DND-41 (cell line): ENCODE results near the gene ACER3.
"Not testable (repeated sequence)": the region's sequence is repeated elsewhere in the genome, so short reads cannot be mapped to it uniquely, and the experiment has no call there.

Experiments used
- ATAC-seq: fragments of 200-7000 bp; cut with Tn5 transposase; 3 replicates; pipeline ENCODE4 v1.9.1; 2021; ENCODE audit warnings: low read depth; ENCODE audit not compliant: insufficient read depth
- DNase-seq: peaks from one replicate; pipeline ENCODE4 v3.0.0-alpha.2; 2020
- H2AFZ ChIP-seq: 2 replicates; pipeline ENCODE4 v1.6.0; 2012; ENCODE audit warnings: low read depth, low read length
- H3K27ac ChIP-seq: 2 replicates; pipeline ENCODE4 v1.5.1; 2012; ENCODE audit warnings: low read length, inconsistent platforms
- H3K27me3 ChIP-seq: fragments of 200-600 bp; sonication (generic); 2 replicates; pipeline ENCODE4 v1.6.0; 2012; ENCODE audit warnings: low read length, mild to moderate bottlenecking, inconsistent platforms; ENCODE audit not compliant: insufficient read depth, poor library complexity
- H3K36me3 ChIP-seq: 2 replicates; pipeline ENCODE4 v1.5.1; 2012; ENCODE audit warnings: low read length, inconsistent platforms; ENCODE audit not compliant: insufficient read depth
- H3K4me1 ChIP-seq: 2 replicates; pipeline ENCODE4 v1.5.1; 2012; ENCODE audit warnings: mild to moderate bottlenecking, low read length; ENCODE audit not compliant: insufficient read depth
- H3K4me2 ChIP-seq: 2 replicates; pipeline ENCODE4 v1.6.0; 2012; ENCODE audit warnings: mild to moderate bottlenecking, moderate library complexity, low read length, inconsistent platforms; ENCODE audit not compliant: insufficient read depth
- H3K4me3 ChIP-seq, 2 experiments: fragments of 200-600 bp in 1 of 2; shearing (Covaris generic) in 1 of 2; 2 replicates each; pipeline ENCODE4 v1.5.1; 2012 to 2016; ENCODE audit warnings: inconsistent platforms in 2 of 2, low read length in 2 of 2, mild to moderate bottlenecking in 2 of 2, low read depth in 1 of 2, moderate library complexity in 1 of 2
- H3K79me2 ChIP-seq: 2 replicates; pipeline ENCODE4 v1.6.0; 2012; ENCODE audit warnings: low read length, inconsistent platforms; ENCODE audit not compliant: insufficient read depth
- H3K9ac ChIP-seq: 2 replicates; pipeline ENCODE4 v1.6.0; 2012; ENCODE audit warnings: low read depth, mild to moderate bottlenecking, inconsistent platforms, low read length, moderate library complexity
- H3K9me3 ChIP-seq: 2 replicates; pipeline ENCODE4 v1.5.1; 2012; ENCODE audit warnings: low read length, moderate library complexity, mild to moderate bottlenecking, inconsistent platforms; ENCODE audit not compliant: insufficient read depth, severe bottlenecking
- H4K20me1 ChIP-seq: 2 replicates; pipeline ENCODE4 v1.6.0; 2012; ENCODE audit warnings: low read length; ENCODE audit not compliant: insufficient read depth
- CTCF ChIP-seq: IDR thresholded peaks from 2 replicates; pipeline ENCODE4 v1.5.1; 2012; ENCODE audit warnings: borderline replicate concordance, low read length, moderate library complexity, mild to moderate bottlenecking; ENCODE audit not compliant: poor library complexity, severe bottlenecking; ENCODE audit errors: extremely low read depth
- EZH2 ChIP-seq: IDR thresholded peaks from 3 replicates; pipeline ENCODE4 v1.6.1; 2012; ENCODE audit warnings: borderline replicate concordance, low read depth, mild to moderate bottlenecking, moderate library complexity, low read length, inconsistent platforms; ENCODE audit not compliant: severe bottlenecking

The ACER3 gene

GRCh38 chr11:76860539-76861475 lies at the start of gene ACER3:
TSS of gene ACER3 (plus strand) at chr11:76860918. CDS start at chr11:76860977, 59 bp downstream.
- H3K9me3 ChIP-seq: no peaks in the 10 kb centered on the region
- H3K79me2 ChIP-seq: peaks cover 10% of the 10 kb centered on the region
- peak; percentile 93 for ATAC-seq
- H3K27ac ChIP-seq: peak within 1 kb of the TSS; percentile 65
- H2AFZ ChIP-seq: peak within 1 kb of the TSS; percentile 92
- TF ChIP-seq CTCF (no peak), EZH2 (no peak)
- peak within 1 kb of the TSS; percentile 36 to 82; a peak in 3 of 4 replicates for H3K4me3 ChIP-seq
- H3K4me2 ChIP-seq: peak within 1 kb of the TSS; percentile 82
- peak within 1 kb of the TSS; percentile 72 for H3K9ac ChIP-seq
- H3K27me3 ChIP-seq: no peaks in the 10 kb centered on the region
- no peaks in the 10 kb centered on the region for H3K36me3 ChIP-seq
- DNase-seq: peak; percentile 81
- no peaks in the 10 kb centered on the region for H4K20me1 ChIP-seq
- H3K4me1 ChIP-seq: peaks cover 26% of the 10 kb centered on the region

- H3K9me3 ChIP-seq: peaks cover 11% of the 10 kb centered on the region
- no peaks in the 10 kb centered on the region for H3K4me1 ChIP-seq
- no peaks in the 10 kb centered on the region for H3K27me3 ChIP-seq
- no peak overlapping the region for H3K4me3 ChIP-seq
- H3K27ac ChIP-seq: no peak overlapping the region
- H3K4me2 ChIP-seq: no peak overlapping the region
- DNase-seq: no peak
- no peaks in the 10 kb centered on the region for H3K79me2 ChIP-seq
- no peak overlapping the region for H2AFZ ChIP-seq
- no peaks in the 10 kb centered on the region for H3K36me3 ChIP-seq
- no peak for ATAC-seq
- no peak overlapping the region for H3K9ac ChIP-seq
- H4K20me1 ChIP-seq: no peaks in the 10 kb centered on the region
- TF ChIP-seq EZH2 (no peak), CTCF (no peak)
Observed at GRCh38 chr11:76811259-76811658, 49.5 kb upstream of the ACER3 start.

- TF ChIP-seq EZH2: no peak
- TF ChIP-seq CTCF: no peak
- H3K4me1 ChIP-seq: no peaks in the 10 kb centered on the region
- H3K27ac ChIP-seq: no peak overlapping the region
- no peaks in the 10 kb centered on the region for H3K36me3 ChIP-seq
- H3K27me3 ChIP-seq: no peaks in the 10 kb centered on the region
- DNase-seq: no peak
- no peak overlapping the region for H3K4me2 ChIP-seq
- H3K79me2 ChIP-seq: no peaks in the 10 kb centered on the region
- no peak overlapping the region for H3K9ac ChIP-seq
- H2AFZ ChIP-seq: no peak overlapping the region
- H3K4me3 ChIP-seq: no peak overlapping the region
- no peak for ATAC-seq
- no peaks in the 10 kb centered on the region for H4K20me1 ChIP-seq
- peaks cover 16% of the 10 kb centered on the region for H3K9me3 ChIP-seq
Observed at GRCh38 chr11:76814414-76814813, 46.3 kb upstream of the ACER3 start.

- not testable (repeated sequence) for H2AFZ ChIP-seq, H4K20me1 ChIP-seq, H3K36me3 ChIP-seq, H3K27me3 ChIP-seq, ATAC-seq, H3K4me3 ChIP-seq, H3K4me1 ChIP-seq, H3K27ac ChIP-seq, H3K79me2 ChIP-seq, H3K4me2 ChIP-seq, H3K9ac ChIP-seq
- DNase-seq: peak; percentile 20
- peaks cover 16% of the 10 kb centered on the region for H3K9me3 ChIP-seq
Observed at GRCh38 chr11:76815678-76816077, 45.0 kb upstream of the ACER3 start.
